Stimulated activated CD4-positive, alpha-beta T cell treated with anti-CD3 and anti-CD28 coated beads, Interleukin-2, amount 100 ng/mL, for 24 hours (primary cell): Measurements from ENCODE around the gene GNB4.

Experiments
- DNase-seq, 2 donors: peaks; one replicate each; pipeline ENCODE4 v3.0.0-alpha.2; 2020

The GNB4 gene

DNA sequence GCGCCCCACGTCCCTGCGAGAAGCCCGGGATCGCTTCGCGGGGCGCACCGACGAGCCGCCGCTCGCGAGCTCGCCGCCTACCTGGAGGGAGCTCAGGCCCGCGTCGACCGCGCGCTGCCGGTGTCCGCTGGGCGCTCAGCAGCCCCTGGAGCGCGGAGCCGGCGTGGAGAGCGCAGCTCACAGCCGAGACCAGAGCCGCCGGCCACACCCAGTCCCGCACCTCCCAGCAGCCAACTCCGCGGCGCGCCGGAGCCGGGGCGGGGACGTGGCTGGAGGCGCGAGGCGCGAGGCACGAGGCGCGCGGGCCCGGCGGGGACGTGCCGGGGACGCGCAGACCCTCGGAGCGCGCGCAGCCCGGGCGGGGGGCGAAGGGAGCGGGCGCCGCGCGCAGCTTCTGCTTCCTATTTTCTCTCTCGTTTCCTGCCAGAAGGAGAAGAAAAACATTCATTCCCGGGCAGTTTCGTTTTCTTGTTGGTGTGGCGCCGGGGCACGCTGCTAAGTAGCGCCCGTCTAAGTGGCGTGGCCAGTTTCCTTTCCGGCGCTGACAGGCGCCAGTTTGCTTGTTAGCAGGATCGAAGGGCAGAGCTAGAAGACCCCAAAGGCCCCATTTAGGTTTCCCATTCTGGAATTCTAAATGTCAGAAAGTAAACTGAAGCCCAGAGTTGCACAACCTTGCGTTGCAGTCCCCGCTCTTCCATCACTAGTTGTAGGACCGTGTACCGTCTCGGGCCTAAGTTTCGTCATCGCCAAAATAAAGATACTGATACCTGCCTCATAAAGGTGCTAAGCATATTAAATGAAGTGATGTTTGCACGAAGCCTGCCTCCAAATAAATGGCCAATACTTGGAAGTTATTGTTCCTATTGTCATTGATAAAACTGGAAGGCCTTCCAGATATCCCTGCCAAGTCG, at the start of gene GNB4:
Gene GNB4 (minus strand): TSS at position 206 of the 911 bp plus-strand sequence. CDS start 25,270 bp downstream, outside the sequence.
- DNase-seq, result peak; percentile 24 to 56

DNA sequence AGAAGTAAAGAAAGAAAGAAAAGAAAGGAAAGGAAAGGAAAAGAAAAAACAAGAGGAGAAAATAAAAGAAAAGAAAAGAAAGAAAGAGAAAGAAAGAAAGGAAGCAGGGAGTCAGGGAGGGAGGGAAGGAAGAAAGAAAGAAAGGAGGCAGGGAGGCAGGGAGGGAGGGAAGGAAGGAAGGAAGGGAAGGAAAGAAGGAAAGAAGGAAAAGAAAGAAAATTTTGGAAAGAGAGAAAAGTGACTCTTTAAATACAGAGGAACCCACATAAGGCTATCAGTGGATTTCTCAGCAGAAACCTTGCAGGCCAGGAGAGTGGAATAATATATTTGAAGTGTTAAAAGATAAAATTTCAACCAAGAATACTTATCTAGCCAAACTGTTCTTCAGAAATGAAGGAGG, 44.2 kb upstream of the GNB4 start:
- DNase-seq, result no peak

- no peak for DNase-seq
These were observed 42.0 kb upstream of the GNB4 start for GRCh38 chr3:179493260-179493659.

GRCh38 chr3:179488213-179488612, 36.9 kb upstream of the GNB4 start:
- DNase-seq, result no peak

DNA sequence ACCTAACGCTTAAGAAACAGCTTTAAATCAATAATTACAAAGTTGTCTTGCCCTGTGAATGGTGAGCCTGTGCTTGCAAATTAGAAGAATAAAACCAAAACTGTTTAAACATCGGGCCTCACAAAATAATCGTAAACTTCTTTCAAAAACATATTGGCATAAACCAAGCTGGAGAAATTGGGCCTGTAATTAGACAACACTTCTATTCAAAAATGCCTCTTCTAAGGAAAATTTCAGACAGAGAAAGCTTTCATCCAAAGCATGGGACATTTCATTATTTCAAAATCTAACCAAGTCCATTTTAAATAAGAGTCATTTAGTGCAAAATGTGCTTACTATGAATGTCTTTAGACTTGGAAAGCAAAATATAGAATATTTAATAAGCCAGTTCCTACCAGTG, 35.5 kb upstream of the GNB4 start:
- no peak for DNase-seq

GRCh38 chr3:179482857-179483256, 31.6 kb upstream of the GNB4 start:
- no peak for DNase-seq

- no peak for DNase-seq
These were observed 24.9 kb upstream of the GNB4 start for GRCh38 chr3:179476215-179476614.

DNA sequence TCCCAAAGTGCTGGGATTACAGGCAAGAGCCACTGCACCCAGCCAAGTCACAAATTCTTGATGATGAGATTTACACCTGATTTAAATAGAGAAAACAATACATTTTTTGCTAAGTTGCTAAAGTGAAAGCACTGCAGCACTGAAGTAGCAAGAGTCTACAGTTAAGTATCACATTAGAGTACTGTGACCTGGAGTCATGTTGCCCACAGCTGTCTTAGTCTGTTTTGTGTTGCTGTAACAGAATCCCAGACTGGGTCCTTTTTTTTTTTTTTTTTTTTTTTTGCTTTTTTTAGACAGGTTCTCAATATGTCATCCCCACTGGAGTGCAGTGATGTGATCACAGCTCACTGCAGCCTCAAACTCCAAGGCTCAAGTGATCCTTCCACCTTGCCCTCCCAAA, 23.2 kb upstream of the GNB4 start:
- DNase-seq, result no peak

DNA sequence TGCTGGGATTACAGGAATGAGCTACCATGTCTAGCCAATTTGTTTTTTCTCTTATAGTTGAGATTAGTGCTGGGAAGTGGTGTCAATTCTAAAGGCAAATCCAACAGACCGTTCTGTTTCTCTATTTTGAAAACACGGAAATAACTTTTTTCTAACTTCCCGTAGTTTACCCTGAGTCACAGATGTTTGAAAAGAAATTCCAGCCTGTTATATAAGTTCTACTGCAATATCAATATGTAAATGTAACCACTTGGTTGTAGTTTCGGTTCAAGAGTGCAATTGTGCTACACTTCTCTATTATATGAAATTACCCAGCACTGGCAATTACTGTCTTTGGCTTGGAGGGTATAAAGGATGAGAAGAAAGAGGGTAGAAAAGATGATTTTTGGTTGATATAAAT, 22.3 kb upstream of the GNB4 start:
- no peak for DNase-seq

- DNase-seq, result peak in 1 of 2 donors; percentile 6
These were observed 13.2 kb upstream of the GNB4 start for GRCh38 chr3:179464323-179465092.

- no peak for DNase-seq
These were observed 12.0 kb upstream of the GNB4 start for GRCh38 chr3:179463319-179463718.

DNA sequence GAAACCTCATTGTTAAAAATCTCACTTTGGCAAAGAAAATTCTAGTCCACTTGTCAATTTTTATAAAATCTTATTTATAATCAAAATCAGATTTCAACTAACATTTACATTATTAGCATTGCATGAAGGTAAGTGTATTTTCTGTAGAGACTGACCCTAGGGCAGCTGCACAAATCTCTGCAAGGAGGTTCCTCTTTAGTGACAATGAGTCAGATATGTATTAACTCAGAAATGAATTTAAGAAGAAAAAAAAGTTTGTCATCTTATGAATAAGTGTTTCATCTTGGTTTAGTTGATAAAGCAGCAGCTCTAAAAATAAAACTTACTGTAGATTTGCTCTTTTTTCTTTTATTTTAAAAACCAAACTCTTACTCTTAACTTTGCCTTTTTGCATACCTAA, 9.0 kb upstream of the GNB4 start:
- no peak for DNase-seq

GRCh38 chr3:179455954-179456353, 4.7 kb upstream of the GNB4 start:
- DNase-seq, result no peak

DNA sequence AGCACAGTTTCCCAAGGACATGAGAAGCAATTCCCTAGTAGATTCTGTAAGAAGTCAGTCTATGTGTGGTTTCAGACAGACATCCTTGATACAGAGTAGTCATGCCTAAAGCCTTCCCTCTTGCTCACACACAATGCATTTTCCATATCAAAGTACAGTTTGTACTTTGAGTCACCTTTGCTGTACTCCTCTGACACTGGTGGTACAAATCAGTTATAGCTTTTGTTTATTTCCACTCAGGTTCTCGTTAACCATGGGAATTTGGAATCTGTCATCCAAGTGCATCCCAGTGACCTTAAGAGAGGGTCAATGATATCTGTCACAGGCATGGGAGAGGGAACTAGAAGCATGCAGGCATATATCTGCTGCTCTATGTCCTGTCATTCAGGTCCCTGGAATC, 3.6 kb upstream of the GNB4 start:
- no peak for DNase-seq

- DNase-seq, result no peak
These were observed 2.7 kb upstream of the GNB4 start for GRCh38 chr3:179453967-179454366.

GRCh38 chr3:179452872-179453271, 1.6 kb upstream of the GNB4 start:
- no peak for DNase-seq

DNA sequence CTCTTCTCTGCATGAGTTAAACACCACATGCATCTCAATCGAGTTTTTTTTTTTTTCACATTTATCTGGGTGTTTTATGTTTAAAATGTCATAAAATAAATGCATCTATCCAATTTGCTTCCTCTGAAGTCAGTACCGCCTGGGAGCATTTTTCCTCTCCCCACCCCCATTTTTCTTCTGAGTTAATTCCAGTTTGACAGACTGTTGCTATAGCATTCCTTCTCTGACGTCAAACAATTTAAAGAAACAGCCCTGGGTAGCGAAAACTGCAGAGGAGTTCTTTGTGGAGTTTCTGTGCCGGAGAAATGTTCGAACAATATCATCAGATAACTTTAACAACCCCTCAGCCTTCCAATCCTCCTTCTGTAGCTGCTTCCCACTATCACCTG, 900 bp upstream of the GNB4 start:
- no peak for DNase-seq

DNA sequence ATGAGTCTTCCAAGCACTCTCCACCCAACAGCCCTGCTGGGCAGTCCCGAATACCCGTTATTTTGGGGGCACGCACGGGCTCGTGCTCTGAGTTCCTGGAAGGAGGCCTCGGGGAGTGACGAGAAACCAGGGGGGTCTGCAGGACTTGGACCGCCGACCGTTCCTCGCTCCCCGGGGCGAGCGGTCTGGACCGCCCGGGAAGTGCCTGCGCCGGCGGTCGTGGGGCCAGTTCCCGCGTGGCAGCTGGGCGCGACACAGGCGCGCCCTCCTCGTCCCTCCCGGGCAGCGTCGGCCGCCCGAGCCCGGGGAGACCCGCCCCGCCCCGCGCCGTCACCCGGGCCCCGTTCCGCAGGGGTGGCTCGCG, 387 bp downstream of the GNB4 start:
- DNase-seq, result peak in 1 of 2 donors; percentile 7

DNA sequence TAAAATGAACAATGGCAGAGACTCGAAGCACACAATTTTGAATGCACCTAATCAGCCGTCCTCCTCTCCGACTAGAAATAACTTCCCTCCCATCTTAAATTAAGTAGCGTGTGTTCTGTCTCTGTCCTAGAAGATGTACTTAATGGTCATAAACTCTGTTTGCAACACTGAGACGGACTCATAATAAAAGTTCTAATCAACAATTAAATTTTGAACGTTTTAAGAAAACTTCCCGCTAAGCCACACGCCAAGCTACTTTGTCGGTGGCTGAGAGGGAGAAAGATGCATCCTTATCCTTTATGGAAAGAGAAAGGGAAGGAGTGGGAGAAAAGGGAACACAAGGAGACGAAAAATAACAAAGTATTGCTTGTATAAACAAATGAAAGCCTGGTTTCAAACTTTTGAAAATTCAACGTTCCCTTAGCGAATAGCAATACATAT, 989 bp downstream of the GNB4 start:
- no peak for DNase-seq

GRCh38 chr3:179449636-179450035, 1.6 kb downstream of the GNB4 start:
- no peak for DNase-seq

DNA sequence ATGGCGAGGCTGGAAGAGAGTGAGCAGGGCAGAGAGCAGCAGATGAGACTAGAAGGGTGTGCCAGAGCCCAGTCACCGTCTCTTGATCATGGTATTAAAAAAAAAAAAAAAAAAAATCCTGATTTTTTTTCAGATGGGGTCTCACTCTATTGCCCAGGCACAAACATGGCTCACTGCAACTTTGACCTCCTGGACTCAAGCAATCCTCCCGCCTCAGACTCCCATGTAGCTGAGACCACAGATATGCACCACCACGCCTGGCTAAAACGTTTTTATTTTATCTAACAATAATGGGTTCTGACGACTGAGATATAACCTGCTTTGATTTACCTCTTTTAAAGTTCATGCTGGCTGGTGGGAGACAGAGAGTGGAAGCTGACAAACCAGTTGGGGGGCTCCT, 4.0 kb downstream of the GNB4 start:
- no peak for DNase-seq

DNA sequence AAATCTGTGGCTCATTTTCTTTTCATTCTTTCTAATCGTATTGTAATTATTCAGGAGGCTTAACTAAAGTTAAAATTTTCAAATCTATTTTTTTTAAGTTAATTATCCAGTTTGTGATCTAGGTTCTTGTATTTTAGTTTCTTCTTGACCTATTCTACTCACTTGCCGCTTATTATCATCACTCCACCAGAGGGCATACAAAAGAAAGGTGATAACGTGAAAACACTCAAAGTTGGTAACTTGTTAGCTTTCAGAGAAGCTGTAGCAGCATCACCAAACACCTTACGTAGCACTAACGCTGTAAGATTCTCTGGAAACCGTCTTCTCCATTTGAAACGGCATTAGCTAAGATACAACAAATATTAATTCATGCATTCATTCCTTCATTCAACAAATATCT, 4.8 kb downstream of the GNB4 start:
- no peak for DNase-seq

DNA sequence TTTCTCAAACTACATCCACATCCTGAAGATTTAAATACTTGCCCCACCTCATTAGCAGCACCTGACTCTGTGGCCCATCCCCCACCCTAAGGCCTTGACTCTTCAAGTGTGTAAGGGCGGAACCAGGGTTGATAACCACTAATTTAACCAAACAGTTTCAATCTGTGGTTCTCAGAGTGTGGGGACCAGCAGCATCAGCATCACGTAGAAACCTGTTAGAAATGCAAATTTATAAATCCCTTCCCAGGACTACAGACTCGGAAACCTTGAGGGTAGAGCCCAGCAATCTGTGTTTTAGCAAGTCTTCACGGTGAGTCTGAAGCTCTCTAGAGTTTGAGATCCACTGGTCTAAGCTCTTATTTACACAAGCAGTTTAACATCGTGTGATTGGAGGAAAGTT, 12.4 kb downstream of the GNB4 start:
- DNase-seq, result no peak

- DNase-seq, result no peak
These were observed 14.8 kb downstream of the GNB4 start for GRCh38 chr3:179436517-179436916.
